Ammon's horn (tissue), 1 donor: ENCODE measurements around the gene LEF1.
"Not testable (repeated sequence)": the region's sequence is repeated elsewhere in the genome, so short reads cannot be mapped to it uniquely, and the experiment has no call there.

ENCODE experiments used
- DNase-seq: peaks from one replicate; pipeline ENCODE4 v3.0.0-alpha.2; 2016; ENCODE audit warnings: low spot score

LEF1 gene

DNA sequence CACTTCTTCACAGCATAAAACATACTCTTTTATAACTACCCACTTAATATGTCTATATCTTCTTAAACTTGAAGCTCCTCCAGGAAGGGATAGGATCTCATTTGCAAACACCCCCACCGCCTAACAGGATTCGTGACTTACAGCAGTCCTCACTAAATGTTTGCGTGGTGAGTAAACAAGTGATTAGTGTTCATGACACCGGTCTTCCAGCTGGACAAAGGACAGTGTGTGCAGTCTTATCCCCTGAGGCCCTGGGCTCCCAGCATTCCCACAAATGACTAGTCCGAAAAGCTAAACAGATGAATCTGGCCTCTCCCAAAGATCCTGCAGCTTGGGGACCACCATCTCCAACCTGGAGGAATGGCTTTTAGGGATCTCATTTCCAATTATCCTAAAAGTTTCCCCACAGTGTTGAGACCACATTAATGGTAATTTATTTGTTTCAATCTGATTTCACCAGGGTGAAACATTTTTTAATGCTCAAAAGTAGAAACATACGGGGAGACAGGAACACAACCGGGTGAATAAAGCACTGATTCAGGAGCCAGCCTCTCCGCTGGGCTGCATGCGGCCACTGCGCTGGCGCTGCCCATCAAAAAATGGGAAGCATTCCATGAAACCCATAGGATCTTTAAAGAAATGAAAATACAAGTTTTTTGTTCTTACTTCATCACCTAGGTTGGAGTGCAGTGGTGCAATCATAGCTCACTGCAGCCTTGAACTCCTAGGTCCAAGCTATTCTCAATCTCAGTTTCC lies 109.9 kb downstream of the LEF1 start:
- DNase-seq: no peak

DNA sequence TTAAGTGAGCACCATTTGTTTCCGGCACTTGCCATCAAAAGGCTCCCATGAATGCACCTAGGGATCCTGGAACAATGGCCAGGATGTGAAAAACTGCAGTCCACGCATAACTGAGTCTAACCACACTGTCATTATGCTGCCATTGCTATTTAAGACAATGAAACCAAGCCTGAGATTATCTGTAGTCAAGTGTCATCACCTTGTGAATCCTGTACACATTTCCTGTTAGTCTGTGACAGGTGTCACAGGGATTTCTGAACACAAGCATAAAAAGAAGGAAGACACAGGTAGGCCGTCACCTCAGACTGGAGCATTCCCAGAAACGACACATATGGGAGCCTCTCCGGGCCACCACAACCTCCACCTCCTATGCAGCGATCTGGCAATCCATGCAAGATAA lies 112.3 kb downstream of the LEF1 start:
- DNase-seq: no peak

DNA sequence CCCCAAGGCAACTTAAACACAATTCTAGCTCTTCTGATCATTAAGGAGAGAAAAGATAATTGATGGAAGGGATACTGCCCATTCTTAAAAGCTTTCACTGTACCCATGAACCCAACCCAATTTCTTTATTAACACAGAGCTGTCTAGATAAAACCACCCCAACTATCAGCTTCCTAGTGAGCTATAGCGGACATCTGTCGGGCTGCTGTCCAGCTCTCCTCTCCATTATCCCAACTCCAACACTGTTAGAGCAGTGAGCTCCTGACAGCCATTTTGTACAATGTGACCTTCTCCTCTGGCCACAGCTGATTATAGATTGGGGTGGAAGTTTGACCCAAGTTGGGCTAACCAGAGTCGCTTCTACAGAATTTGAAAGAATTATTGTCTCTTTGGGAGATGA lies 112.9 kb downstream of the LEF1 start:
- no peak for DNase-seq

DNA sequence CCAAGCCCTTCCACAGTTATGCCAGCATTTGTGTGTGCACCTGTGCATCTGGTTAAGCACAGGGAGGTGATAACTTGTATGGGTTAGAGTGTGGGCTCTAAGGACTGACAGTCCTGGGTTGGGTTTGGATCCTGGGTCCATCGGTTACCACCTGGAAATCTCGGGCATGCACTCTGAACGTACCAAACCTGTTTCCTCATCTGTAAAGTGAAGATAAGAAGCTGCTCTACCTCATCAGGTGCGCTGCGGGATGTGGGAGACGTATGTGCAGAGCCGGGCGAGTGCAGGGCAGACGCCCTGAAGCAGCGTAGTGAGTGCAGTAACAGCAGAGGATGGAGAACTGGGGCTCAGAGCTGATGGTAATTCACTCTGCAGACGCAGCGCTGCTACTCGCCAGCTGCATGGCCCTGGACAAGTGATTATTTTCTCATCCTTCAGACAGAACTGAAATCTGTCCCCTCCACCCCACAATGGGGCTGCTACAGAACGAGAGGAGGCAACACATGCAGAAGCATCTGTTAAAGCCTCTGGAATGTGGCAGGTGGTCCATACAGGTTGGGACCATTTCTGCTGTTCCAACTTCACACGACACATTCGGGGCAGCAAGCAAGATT lies 114.6 kb downstream of the LEF1 start:
- DNase-seq: no peak

DNA sequence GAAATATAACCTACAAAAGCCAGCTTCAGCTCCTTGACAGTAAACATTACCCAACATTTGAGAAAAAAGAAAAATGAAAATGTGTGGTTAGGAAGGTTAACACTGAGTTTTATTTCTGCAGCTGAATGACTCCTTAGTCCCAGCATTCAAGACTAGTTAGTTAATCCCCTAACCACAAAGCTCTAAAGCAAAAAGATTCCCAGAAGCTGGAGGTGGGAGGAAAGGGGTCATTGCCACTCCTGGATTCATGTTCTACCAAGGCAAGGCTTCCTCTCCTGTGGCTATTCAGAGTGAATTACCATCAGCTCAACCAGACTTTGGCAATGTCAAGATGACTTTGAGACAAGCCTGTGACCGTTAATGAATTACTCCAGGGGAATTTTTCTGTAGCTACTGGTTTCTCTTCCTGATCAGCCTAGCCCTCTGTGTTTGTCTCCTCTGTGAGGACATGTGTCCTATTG lies 115.5 kb downstream of the LEF1 start:
- DNase-seq: no peak

DNA sequence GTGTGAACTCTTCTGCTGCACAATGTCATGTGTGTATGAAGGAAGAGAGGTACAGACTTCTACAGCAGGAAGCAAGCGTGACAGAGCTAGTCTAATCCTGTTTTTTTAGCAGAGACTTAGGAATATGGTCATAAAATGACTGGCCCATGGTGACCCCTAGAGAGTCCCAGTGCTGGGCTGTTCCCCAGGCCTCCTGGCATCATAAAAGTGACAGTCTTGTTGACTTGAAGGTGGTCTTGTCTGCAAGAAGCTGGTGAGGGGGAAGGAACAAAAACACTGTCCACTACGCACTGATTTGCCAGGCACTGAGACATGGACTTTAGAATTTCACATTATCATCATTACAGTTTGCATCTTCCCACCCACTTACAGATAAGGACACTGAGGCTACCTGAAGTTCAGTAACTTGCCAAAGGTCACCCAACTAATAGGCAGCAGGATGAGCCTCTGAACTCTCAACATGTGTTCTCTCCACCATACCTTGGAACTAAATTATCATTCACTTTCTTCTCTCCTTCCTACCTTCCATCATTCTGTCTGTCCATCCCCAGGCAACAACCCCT lies 116.1 kb downstream of the LEF1 start:
- DNase-seq: no peak

DNA sequence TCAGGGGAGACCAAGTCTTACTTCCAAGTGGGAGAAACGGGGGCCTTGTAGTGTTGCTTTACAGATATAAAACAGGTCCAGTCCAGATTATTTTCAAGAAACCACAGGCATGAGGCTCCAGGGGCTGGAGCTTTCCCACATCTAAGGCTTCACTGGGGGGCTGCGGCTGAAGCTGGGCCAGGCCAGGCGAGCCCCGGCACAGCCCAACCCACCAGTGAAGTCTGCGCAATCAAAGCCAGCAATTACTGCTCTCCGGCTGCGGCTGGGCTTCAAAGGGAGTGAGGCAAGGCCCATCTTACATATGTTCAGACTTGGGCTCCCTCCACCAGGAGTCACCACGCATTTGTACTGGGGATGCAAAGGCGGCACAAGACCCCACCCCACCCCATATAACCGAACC lies 117.4 kb downstream of the LEF1 start:
- DNase-seq: no peak

DNA sequence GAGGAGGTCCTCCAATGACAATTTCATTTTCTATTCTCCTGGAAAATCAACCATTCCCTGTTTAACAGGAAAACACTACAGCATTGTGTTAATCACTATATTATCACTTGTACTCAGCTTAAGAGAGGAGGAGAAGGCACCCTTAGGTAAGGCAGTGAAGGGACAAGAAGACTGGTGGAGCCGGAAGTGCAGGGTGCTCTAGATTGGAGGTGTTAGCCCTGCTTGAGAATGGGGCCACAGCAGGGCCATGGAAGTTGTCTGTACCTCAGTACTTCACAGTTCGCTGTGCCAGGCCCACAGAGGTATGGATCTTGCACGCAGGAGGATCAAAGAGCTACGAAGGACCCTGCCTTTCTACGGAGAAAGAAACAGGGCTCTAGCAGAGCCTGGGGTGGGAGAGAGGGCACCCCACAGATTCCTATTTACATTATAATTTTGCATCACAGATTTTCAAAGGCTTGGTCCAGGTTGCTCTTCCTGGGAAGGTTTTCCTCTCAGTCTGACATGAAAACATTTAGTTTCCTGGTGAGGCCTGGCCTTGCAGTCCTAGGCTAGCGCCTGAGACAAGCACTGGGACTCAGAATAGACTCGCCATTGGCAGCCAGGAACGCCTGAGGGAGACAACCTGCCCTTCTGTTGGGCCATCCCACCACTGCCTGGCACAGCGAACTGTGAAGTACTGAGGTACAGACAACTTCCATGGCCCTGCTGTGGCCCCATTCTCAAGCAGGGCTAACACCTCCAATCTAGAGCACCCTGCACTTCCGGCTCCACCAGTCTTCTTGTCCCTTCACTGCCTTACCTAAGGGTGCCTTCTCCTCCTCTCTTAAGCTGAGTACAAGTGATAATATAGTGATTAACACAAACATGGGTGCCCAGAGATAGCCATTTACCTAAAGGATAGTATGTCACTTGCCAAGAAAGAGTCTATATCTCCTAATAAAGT lies 118.3 kb downstream of the LEF1 start:
- DNase-seq: not testable (repeated sequence)

DNA sequence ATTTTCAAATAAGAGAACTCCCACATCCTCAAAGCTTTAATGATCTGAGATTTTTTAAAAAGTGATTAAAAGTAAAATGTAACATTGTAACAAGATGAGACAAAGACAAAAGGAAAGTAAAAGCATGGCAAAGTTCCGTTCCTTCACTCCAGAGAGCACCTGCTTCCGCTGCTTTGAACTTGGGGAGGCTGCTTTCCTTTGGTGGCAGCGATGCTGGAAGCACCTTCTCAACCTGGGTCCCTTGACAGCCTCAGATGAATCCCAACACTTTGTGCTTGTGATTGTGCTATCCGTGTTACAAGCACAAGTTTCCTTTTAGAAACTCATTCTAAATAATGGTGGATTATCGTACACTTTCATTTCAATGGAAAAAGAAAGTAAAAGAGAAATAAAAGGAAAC lies 119.3 kb downstream of the LEF1 start:
- DNase-seq: no peak

DNA sequence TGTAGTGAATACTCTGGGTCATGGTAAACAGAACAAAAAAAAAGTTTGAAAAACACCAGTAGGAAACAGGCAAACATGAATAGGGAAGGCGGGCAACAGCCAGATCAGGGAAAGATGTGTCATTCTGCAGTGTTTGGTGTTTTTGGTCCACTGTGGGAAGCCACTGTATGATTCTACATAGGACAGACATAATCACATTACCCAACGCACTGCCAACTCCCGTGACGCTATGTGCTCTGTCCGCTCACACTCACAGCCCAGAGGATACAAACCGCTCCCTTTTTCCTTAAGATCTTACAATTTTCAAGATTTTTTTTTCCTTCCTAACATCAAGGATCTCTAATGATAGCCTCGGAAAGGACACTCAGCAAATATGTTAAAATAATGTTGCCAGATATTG lies 119.7 kb downstream of the LEF1 start:
- no peak for DNase-seq

DNA sequence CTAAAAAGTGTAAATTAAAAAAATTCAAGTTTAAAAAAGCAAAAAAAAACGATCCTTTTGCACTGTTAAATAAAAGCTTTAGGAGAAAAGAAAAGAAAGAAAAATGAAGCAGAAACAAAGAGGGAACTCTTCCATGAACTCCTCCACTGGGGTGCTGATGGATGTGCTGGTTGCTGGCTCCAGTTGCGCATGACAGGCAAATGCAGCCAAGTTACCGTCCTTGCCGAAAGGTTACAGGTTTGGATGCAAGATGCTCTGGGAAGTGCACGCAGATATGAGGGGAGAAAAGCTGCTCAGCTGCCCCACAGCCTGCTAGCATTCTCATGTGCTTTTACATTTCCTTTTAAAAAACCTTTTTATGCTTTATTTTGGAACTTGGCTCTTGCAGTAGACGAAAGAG lies 120.6 kb downstream of the LEF1 start:
- DNase-seq: no peak

DNA sequence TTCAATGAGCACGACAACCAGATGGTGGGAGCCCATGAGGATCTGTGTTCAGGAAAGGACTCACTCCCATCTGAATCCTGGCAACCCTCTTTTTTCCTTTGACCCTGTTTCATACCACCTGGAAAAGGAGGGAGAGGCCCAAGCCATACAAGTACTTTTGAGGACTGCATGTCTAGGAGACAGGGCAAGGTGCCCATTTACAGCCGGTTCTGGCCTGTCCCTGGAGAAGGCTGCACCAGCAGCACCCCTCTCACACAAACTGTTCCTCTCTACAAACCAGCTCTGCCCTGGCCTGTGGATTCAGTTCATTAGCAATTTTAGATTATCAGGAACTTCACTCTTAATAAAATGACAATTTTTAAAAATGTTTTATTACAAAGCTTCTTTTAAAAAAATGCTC lies 121.5 kb downstream of the LEF1 start:
- no peak for DNase-seq

DNA sequence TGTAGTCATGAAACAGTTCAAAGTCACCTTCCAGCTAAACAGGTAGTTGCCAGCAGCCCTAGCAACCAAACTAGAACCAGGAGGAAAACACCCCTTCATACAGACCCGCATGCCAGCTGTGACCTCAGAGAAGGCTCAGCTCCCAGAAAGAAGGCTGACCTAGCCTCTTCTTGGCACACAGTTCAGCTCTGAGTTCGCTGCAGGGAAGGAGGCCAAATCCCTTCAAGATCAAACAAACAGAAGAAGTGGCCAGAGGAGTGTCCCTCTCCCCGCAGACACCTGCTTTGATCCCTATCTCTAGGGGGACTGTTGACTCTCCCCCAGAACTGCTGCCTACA lies 123.1 kb downstream of the LEF1 start:
- DNase-seq: peak; percentile 54

DNA sequence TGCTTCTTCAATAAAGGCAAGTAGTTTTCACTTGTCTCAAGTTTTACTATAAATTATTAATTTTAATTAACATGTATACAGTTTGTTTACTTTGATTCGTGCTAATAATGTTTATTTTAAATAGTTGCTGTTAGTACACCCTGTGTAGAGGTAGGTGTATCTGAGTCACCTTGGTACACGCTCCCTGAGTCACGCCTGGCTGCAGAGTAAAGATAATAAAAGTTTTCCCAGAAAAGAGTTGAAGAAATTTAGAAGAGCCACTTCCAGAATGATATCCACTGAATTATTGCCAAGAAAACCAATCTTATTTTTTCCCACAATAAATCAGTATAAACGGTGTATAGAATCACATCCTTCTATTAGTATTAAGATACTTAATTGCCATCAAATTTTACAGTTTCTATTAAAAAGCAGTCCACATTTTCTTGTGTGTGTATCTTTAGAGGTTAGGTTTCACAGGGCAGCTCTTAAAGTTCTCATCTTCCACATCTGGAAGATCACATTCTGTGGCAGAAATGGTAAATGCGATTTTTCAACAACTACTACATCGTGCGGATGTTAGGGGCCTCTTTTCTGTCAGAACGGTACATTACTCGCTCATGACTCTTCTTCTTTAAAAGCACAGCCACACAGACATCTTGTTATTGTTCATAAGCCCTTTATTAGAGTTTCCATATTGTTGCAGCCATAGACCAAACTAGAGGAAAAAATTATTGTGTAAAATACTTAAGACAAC lies 123.6 kb downstream of the LEF1 start:
- DNase-seq: no peak

DNA sequence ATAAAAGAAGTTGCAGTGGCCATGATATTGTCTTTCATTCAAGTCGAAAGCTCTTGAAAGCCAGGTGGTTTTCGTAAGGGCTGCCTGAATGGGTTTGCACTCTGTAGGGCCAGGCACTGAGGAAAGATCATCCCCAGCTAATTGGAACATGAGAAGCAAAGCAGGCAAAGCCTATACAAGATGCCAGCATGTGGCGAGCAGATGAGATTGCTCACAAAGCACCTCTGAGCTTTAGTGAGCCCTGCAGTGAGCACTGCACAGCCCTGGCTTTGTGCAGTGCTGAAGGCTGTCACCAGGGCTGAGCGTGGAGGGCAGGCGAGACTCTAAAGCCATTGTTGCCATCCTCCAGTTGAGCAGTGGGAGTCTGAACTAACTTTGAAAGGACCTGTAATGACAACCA lies 125.2 kb downstream of the LEF1 start:
- no peak for DNase-seq

DNA sequence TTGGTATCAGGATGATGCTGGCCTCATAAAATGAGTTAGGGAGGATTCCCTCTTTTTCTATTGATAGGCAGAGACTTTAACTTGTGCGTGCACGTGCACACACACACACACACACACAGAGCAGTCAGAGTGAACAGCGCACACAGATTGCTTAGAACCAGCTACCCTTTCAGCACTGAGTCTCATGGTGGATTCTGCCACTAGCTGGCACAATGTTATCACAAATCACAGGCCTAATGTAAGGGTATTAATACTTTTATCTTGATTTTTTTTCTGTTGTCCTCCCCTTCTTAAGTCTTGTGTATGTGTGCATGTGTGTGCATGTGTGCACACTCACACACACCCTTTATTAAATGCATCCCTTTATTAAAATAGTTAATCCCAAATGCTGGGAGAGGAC lies 125.8 kb downstream of the LEF1 start:
- no peak for DNase-seq

DNA sequence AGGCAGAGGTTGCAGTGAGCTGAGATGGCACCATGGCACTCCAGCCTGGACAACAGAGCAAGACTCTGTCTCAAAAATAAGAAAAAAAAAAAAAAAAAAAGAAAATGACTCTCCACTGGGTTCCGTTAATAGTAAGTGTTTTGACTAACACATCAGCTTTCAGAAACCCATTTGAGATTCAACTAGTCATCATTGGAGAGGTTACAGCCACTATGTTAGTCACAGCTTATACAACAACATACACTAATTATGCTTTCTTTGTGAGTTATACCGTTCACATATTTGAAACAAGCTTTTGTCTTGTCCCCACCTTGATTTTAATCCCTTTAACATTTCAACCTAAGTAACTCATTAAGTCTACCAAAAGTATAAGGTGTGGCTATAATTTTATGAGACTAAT lies 130.8 kb downstream of the LEF1 start:
- no peak for DNase-seq

DNA sequence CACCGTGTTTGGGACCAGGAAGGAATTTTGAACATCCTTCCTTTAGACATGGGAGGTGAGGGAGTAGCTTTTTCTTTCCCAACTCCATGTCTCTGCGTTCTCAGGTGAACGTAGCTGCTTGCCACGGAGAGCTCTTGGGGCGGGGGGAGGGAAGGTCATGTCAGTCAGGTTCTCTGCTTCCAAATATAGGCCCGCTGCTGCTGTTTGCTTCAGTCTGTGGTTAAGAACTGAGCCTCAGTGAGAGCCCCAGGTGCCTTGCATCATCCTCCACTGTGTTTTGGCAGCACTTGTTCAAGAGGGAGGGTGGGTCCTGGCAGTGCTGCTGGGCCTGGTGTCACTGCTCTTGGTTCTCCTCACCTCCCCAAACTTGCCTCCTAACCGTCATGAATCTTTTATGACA lies 132.5 kb downstream of the LEF1 start:
- DNase-seq: no peak

DNA sequence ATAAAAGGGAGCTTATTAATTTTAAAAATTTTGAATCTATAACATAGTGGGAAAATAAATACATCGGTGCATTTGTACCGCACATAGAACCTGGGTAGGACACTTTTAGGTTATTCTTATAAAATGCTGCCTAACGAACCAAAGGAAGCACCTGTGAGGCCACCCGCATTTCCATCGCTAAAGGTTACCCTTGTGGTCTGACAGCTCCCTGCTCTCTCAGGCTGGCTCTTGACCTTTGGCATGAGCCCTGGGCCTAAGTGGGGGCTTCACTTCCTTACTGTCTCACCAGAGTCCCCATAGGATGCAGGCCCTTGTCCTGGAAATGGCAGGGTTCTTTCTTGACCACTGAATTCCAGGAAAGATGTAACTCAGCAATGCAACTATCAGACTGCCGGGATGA lies 133.0 kb downstream of the LEF1 start:
- DNase-seq: no peak

DNA sequence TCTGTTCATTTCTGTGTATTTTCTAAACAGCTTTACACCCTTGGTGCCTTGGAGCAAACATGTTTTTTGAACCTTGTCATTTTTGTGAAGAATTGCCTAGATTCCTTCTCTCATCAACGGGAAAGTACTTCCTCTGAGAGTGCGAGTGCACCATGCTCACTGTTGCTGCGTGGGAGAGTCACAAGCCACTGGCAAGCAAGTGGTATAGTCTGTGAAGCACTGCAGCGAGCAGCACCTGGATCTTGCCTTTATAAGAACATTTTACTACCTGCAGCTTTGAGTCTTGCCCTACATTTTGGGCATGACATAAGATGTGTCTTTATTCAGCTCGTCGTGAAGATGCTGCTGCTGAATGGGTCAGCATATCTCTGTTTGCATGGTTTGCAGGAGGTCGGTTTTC lies 134.2 kb downstream of the LEF1 start:
- DNase-seq: no peak

DNA sequence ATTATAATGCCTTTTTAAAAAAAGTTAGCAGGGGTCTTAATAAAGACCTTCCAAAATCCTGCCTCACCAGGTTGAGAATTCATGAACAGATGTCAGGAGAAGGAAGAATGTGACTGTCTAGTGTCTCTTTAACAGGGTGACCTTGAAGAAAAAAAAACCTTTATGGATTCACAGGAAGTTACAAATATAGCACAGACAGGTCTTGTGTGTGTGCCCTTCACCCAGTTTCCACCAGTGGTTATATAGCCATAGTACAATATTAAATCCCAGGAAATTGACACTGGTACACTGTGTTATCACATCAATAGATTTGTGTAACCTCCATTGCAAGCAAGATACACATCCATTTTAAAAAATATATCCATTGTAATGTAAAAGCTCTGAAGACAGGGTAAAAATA lies 135.4 kb downstream of the LEF1 start:
- DNase-seq: no peak
